Large intestine (tissue), 3 donors: ENCODE data around the gene ACOT13. TPM values are rescaled to one million over a fixed set of nuclear protein-coding genes. Genes with fewer than 3 reads are reported as not detected.
"Not testable (repeated sequence)": the region's sequence is repeated elsewhere in the genome, so short reads cannot be mapped to it uniquely, and the experiment has no call there.

ENCODE experiments used
- DNase-seq, 2 donors: peaks; one replicate each; pipeline versions ENCODE4 v3.0.0 to v3.0.0-alpha.2; 2013
- H3K27ac ChIP-seq: one replicate; pipeline ENCODE4 v1.5.1; 2013; ENCODE audit warnings: low read length
- H3K27me3 ChIP-seq: 2 replicates; pipeline ENCODE4 v1.6.1; 2013; ENCODE audit warnings: low read length; ENCODE audit not compliant: control insufficient read depth, insufficient read depth
- H3K36me3 ChIP-seq: 2 replicates; pipeline ENCODE4 v1.6.1; 2013; ENCODE audit warnings: low read length; ENCODE audit not compliant: control insufficient read depth, insufficient read depth
- H3K4me1 ChIP-seq: one replicate; pipeline ENCODE4 v1.6.1; 2013; ENCODE audit warnings: low read length; ENCODE audit not compliant: control insufficient read depth, insufficient read depth
- H3K4me3 ChIP-seq: one replicate; pipeline ENCODE4 v1.5.1; 2013; ENCODE audit warnings: low read length
- H3K9me3 ChIP-seq: one replicate; pipeline ENCODE4 v1.6.1; 2013; ENCODE audit warnings: mild to moderate bottlenecking, low read depth, low read length, moderate library complexity; ENCODE audit not compliant: control insufficient read depth
- WGBS: methylation state at CpG from one replicate; pipeline ENCODE4 v1.1.5; 2013; ENCODE audit warnings: low lambda C conversion rate; ENCODE audit not compliant: insufficient coverage; 5-methylcytosine and 5-hydroxymethylcytosine counted together
- polyA plus RNA-seq: library from polyadenylated mRNA; unstranded; fragments of 120-200 nt; gene quantifications from one replicate; pipeline ENCODE4 v1.2.1, GENCODE V29; 2013

ACOT13 gene
- polyA plus RNA-seq, 1 donor: 17.6 TPM

DNA sequence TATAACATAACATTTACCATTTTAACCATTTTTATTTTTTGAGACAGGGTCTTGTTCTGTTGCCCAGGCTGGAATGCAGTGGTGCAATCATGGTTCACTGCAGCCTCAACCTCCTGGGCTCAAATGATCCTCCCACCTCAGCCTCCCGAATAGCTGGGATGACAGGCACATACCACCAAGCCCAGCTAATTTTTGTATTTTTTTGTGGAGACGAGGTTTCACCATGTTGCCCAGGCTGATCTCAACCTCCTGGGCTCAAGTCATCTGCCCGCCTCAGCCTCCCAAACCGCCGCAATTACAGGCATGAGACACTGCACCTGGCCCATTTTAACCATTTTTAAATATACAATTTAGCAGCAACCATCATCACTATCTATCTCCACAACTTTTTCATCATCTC, 26.2 kb upstream of the ACOT13 start:
- DNase-seq, H3K4me3 ChIP-seq, H3K9me3 ChIP-seq, H3K27me3 ChIP-seq, H3K36me3 ChIP-seq, H3K27ac ChIP-seq, H3K4me1 ChIP-seq: not testable (repeated sequence)
- WGBS: no CpG with 5 or more reads among the region's 5 CpGs

DNA sequence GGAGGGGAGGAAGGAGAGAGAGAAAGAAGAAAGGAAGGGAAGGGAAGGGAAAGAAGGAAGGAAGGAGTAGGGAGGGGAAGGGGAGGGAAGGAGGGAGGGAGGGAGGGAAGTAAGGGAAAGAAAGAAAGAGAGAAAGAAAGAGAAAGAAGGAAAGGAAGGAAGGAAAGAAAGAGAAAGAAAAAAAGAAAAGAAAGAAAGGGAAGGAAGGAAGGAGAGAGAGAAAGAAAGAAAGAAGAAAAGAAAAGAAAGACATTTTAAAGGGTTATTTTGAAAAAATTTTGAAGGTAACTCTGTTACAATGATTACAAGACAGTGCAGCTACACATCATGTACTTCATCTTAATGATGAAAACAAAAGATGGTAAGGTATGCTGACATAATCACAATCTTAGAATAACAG, 24.8 kb upstream of the ACOT13 start:
- no peaks in the 10 kb centered on the region for H3K36me3 ChIP-seq
- peaks cover 6% of the 10 kb centered on the region for H3K4me1 ChIP-seq
- no peak overlapping the region for H3K27ac ChIP-seq
- peaks cover 3% of the 10 kb centered on the region for H3K27me3 ChIP-seq
- no peak for DNase-seq
- no peaks in the 10 kb centered on the region for H3K9me3 ChIP-seq
- no peak overlapping the region for H3K4me3 ChIP-seq

DNA sequence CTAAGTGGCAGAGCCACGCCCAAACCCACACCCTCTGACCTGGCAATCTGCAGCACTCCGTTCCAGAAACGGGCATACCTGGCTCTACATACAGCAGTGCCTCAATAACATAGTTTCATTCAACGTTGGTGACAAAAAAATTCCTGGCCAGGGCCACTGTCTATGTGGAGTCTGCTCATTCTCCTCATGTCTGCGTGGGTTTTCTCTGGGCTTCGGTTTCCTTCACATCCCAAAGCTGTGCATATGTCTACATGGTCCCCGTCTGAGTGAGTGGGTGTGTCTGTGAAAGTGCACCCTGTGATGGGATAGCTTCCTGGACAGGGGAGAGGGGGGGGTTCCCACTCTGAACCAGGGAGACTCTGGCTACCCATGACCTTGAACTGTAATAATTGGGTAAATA, 23.0 kb upstream of the ACOT13 start:
- Histone ChIP-seq H3K27ac (no peak overlapping the region), H3K36me3 (no peaks in the 10 kb centered on the region), H3K4me3 (no peak overlapping the region), H3K4me1 (peaks cover 6% of the 10 kb centered on the region), H3K27me3 (peaks cover 3% of the 10 kb centered on the region), H3K9me3 (no peaks in the 10 kb centered on the region)
- DNase-seq: no peak
- WGBS: no CpG with 5 or more reads among the region's 7 CpGs

DNA sequence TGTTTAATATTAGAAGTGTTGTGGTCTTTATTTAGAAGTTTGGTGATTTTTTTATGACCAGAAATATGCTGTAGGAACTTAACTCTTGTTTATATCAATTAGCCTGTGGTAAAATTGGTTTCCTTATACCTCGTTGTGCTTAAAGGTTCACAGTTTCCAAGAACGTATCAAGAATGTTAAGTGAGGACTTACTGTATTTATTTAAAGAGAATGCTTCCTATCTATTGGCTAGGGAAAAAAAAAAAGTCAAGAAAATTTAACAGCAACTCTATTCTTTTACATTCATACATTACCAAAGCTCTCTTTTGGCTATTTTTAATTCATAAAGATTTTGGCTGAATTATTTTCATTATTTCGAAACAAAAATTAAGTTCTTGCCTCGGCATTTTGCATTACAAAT, 22.5 kb upstream of the ACOT13 start:
- WGBS: 75% methylated on average over 2 of the region's 4 CpGs
- Histone ChIP-seq H3K36me3 (no peaks in the 10 kb centered on the region), H3K4me1 (peaks cover 6% of the 10 kb centered on the region)

DNA sequence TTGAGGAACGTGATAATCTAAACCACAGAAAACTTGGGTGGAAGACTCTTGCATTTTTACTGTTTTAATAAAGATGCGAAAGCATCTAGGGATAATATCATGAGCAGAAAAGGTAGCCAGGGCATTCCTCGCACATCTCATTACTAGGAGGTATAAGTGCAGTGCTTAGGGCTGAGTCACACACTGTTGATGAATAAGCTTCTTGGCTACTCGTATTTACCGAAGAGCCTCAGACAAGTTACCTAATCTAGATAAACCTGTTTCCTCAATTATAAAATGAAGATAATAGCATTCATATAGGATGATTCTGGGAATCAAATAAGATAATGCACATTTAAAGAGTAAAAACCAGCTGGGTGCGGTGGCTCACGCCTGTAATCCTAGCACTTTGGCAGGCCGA, 20.1 kb upstream of the ACOT13 start:
- no peaks in the 10 kb centered on the region for H3K9me3 ChIP-seq
- peaks cover 3% of the 10 kb centered on the region for H3K27me3 ChIP-seq
- WGBS: 80% methylated on average over 1 of the region's 8 CpGs
- H3K4me3 ChIP-seq: no peak overlapping the region
- no peak overlapping the region for H3K27ac ChIP-seq
- no peak for DNase-seq
- H3K4me1 ChIP-seq: peaks cover 6% of the 10 kb centered on the region
- H3K36me3 ChIP-seq: peaks cover 15% of the 10 kb centered on the region

More for the DNA sequence above, 22.5 kb upstream of the ACOT13 start:
- Histone ChIP-seq H3K4me3 (no peak overlapping the region), H3K27me3 (peaks cover 3% of the 10 kb centered on the region), H3K9me3 (no peaks in the 10 kb centered on the region), H3K27ac (no peak overlapping the region)
- no peak for DNase-seq

DNA sequence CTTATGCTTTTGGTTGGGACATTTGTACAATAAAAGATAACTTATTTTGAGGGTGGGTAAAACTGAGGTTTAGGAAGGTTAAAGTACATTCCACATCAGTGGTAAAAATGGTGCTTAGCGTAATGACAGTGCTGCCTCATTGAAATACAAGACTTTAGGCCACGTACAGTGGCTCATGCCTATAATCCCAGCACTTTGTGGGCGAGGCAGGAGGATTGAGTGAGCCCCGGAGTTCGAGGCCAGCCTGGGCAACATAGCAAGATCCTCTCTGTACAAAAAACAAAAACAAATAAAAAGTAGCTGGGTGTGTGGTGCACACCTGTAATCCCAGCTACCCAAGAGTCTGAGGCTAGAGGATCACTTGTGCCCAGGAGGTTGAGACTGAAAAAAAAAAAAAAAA, 18.6 kb upstream of the ACOT13 start:
- Histone ChIP-seq H3K9me3 (no peaks in the 10 kb centered on the region), H3K27me3 (peaks cover 3% of the 10 kb centered on the region), H3K36me3 (peaks cover 28% of the 10 kb centered on the region), H3K27ac (no peak overlapping the region), H3K4me1 (peaks cover 10% of the 10 kb centered on the region), H3K4me3 (no peak overlapping the region)
- no CpG with 5 or more reads among the region's 5 CpGs for WGBS
- DNase-seq: no peak

DNA sequence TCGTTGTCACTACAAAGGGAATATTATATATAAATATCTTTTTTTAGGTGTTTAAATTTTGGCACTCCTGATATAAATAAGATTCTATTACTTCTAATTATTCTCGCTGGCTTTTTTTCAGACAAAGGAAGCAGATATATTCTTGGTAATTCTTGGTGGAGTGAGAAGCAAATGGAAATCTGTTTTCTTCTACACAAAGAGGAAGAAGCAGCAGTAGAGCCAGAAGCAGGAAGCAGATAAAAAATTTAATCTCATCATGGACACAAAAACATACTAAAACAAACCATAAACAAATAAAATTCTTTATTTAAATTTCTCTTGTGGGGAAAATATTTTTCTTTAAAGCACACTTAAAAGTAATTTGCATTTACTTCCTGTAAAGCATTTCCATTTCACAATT, 17.2 kb upstream of the ACOT13 start:
- H3K4me1 ChIP-seq: peaks cover 11% of the 10 kb centered on the region
- no peaks in the 10 kb centered on the region for H3K9me3 ChIP-seq
- no peak overlapping the region for H3K27ac ChIP-seq
- 100% methylated on average over 1 of the region's 2 CpGs for WGBS
- H3K36me3 ChIP-seq: peaks cover 35% of the 10 kb centered on the region
- peaks cover 3% of the 10 kb centered on the region for H3K27me3 ChIP-seq
- H3K4me3 ChIP-seq: no peak overlapping the region
- DNase-seq: no peak

DNA sequence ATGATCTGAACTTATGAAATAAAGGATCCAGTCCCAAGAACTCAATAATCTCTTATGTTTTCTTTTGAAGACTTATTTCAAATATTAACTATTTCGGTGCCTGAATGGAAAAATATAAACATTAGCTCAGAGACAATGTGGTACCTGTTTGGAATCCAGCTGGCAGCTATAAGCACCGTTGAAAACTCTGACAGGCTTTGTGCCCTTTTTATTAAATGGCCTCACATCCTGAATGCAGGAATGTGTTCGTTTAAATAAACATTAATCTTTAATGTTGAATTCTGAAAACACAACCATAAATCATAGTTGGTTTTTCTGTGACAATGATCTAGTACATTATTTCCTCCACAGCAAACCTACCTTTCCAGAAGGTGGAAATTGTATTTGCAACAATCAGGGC, 16.5 kb upstream of the ACOT13 start:
- no peaks in the 10 kb centered on the region for H3K9me3 ChIP-seq
- WGBS: no CpG with 5 or more reads among the region's 3 CpGs
- H3K4me1 ChIP-seq: peaks cover 11% of the 10 kb centered on the region
- peaks cover 37% of the 10 kb centered on the region for H3K36me3 ChIP-seq
- H3K27ac ChIP-seq: no peak overlapping the region
- no peak overlapping the region for H3K4me3 ChIP-seq
- H3K27me3 ChIP-seq: peaks cover 3% of the 10 kb centered on the region
- no peak for DNase-seq

DNA sequence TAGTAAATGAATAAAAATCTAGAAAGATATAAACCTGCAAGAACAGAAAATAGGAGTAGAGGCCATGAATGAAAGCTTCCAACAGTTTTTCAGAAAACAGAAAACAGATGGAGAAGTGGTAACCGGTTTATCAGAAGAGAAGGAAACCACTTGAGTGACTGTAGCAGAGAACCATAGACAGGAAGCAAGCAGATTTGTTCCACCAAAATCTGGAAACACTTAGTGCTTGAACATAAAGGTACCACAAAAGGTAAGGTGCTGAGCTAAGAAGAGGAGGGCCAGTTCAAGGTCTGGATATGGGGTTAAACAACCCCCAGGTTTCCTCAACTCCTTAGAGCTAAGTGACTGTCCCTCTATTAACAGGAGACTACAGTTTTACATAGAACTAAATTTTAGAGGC, 11.7 kb upstream of the ACOT13 start:
- H3K9me3 ChIP-seq: no peaks in the 10 kb centered on the region
- peak overlapping the region; percentile 4 for H3K27ac ChIP-seq
- WGBS: no CpG with 5 or more reads among the region's 1 CpG
- DNase-seq: no peak
- H3K27me3 ChIP-seq: no peaks in the 10 kb centered on the region
- no peak overlapping the region for H3K4me3 ChIP-seq
- H3K36me3 ChIP-seq: peaks cover 53% of the 10 kb centered on the region
- H3K4me1 ChIP-seq: peaks cover 23% of the 10 kb centered on the region

DNA sequence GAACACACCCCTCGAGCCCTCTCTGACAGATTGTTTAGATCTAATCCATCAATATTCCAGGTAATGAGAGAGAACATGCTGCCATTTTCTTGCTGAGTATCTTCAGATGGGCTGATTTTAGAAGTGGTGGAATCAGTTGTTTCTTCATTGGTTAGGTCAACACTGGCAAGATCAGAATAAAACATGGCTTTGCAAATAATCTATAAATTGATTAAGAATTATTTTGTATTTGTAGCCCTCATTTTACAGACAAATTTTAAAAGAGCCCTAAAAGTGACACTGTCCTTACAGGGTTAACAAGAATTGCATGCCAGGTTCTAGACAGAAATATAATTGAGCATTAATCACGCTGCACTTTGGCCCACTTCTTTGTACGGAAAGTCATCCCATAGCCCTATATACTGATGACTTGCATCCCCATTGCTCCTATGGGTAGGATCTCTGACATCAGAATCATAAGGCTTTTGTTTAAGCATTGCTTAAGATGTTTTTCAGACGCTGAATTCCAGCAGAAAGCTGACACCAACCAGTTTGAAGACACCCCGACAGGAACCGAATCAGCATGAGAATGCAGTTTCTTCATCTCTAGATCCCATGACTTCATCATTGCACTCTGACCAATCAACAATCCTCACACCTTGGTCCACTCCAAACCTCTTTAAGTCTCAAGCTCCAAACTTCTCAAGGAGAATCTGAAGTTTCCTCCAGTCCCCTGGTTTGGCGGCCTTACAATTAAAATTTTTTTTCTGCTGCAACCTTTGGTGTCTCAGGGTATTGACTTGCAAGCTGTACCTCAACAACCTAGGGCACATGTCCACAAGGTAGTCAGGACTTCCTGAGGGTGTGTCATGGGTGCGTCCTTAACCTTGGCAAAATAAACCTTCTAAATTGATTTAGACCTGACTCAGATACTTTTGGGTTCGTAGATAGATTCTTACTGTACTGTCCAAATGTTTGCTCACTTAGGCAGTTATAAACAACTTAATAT, 8.0 kb upstream of the ACOT13 start:
- H3K27me3 ChIP-seq: no peaks in the 10 kb centered on the region
- WGBS: 75% methylated on average over 2 of the region's 9 CpGs
- H3K27ac ChIP-seq: peak overlapping the region; percentile 97
- no peak overlapping the region for H3K4me3 ChIP-seq
- peaks cover 31% of the 10 kb centered on the region for H3K36me3 ChIP-seq
- DNase-seq: peak; percentile 71 to 77
- peaks cover 42% of the 10 kb centered on the region for H3K4me1 ChIP-seq
- no peaks in the 10 kb centered on the region for H3K9me3 ChIP-seq

DNA sequence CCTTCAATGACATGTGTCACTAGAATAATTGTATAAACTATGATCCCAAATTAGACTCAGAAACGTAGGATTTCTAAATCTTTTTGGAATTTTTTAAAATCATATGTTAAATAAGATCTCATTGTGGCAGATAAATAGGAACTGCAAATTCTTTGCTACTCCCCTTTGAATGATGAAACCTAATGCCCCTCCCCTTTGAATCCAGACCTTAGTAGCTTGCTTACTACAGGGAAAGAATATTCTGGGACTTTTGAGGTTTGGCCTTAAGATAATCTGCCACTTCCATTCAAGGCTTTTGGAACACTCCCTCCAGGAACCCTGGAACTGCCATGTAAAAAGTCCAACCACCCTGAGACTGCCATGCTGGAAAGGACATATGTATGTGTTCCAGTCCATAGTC, 7.3 kb upstream of the ACOT13 start:
- Histone ChIP-seq H3K9me3 (no peaks in the 10 kb centered on the region), H3K36me3 (peaks cover 30% of the 10 kb centered on the region), H3K4me1 (peaks cover 42% of the 10 kb centered on the region), H3K4me3 (no peak overlapping the region), H3K27ac (peak overlapping the region; percentile 97), H3K27me3 (no peaks in the 10 kb centered on the region)
- no CpG with 5 or more reads among the region's 1 CpG for WGBS
- DNase-seq: no peak
